Neural progenitor cell (in vitro differentiated cells): ENCODE measurements around the gene LSM3. TPM values are rescaled to one million over a fixed set of nuclear protein-coding genes. Genes with fewer than 3 reads are reported as not detected.

ENCODE experiments used
- DNase-seq: peaks from one replicate; pipeline ENCODE4 v3.0.0-alpha.2; 2016; ENCODE audit warnings: low spot score
- H2AFZ ChIP-seq: fragments of 200-600 bp; sonication (generic); replicated peaks from 2 replicates; pipeline ENCODE4 v1.6.1; 2016; ENCODE audit warnings: antibody characterized with exemption
- H3F3A ChIP-seq: fragments of 200-600 bp; sonication (generic); 2 replicates; pipeline ENCODE4 v1.6.1; 2016; ENCODE audit warnings: antibody characterized with exemption, low read depth
- H3K27ac ChIP-seq: fragments of 200-600 bp; sonication (generic); 2 replicates; pipeline ENCODE4 v1.5.1; 2016; ENCODE audit warnings: mild to moderate bottlenecking
- H3K27me3 ChIP-seq: fragments of 200-600 bp; sonication (generic); 2 replicates; pipeline ENCODE4 v1.6.1; 2016; ENCODE audit warnings: mild to moderate bottlenecking, moderate library complexity
- H3K36me3 ChIP-seq: fragments of 200-600 bp; sonication (generic); 2 replicates; pipeline ENCODE4 v1.5.1; 2016
- H3K4me1 ChIP-seq: fragments of 200-600 bp; sonication (generic); 2 replicates; pipeline ENCODE4 v1.6.1; 2016; ENCODE audit warnings: mixed run types
- H3K4me2 ChIP-seq: fragments of 200-600 bp; sonication (generic); 2 replicates; pipeline ENCODE4 v1.6.1; 2016
- H3K4me3 ChIP-seq: fragments of 200-600 bp; sonication (generic); 2 replicates; pipeline ENCODE4 v1.5.1; 2016
- H3K79me2 ChIP-seq: fragments of 200-600 bp; sonication (generic); 2 replicates; pipeline ENCODE4 v1.6.1; 2016; ENCODE audit warnings: low read depth
- H3K9ac ChIP-seq: fragments of 200-600 bp; sonication (generic); 2 replicates; pipeline ENCODE4 v1.6.1; 2016
- H3K9me3 ChIP-seq: fragments of 200-600 bp; sonication (generic); 2 replicates; pipeline ENCODE4 v1.5.1; 2016; ENCODE audit warnings: low read depth
- H4K20me1 ChIP-seq: fragments of 200-600 bp; sonication (generic); 2 replicates; pipeline ENCODE4 v1.6.1; 2016; ENCODE audit warnings: low read depth
- H3K27ac Mint-ChIP-seq: 3 replicates; pipeline ENCODE4 v1.8.0; 2021; ENCODE audit warnings: mixed read lengths
- H3K27me3 Mint-ChIP-seq: 2 replicates; pipeline ENCODE4 v1.8.0; 2022; ENCODE audit warnings: low read depth, mild to moderate bottlenecking, inconsistent platforms, moderate library complexity, mixed read lengths; ENCODE audit not compliant: insufficient read depth
- H3K36me3 Mint-ChIP-seq: 3 replicates; pipeline ENCODE4 v1.8.0; 2021; ENCODE audit warnings: mixed read lengths
- H3K4me1 Mint-ChIP-seq: 3 replicates; pipeline ENCODE4 v1.8.0; 2021; ENCODE audit warnings: mixed read lengths
- H3K4me3 Mint-ChIP-seq: 3 replicates; pipeline ENCODE4 v1.8.0; 2021; ENCODE audit warnings: mild to moderate bottlenecking, moderate library complexity, mixed read lengths
- H3K9me3 Mint-ChIP-seq: 3 replicates; pipeline ENCODE4 v1.8.0; 2020; ENCODE audit warnings: mixed read lengths
- EZH2 ChIP-seq: fragments of 200-600 bp; sonication (generic); IDR thresholded peaks from 2 replicates; pipeline ENCODE4 v1.6.1; 2017; ENCODE audit warnings: antibody characterized with exemption, mild to moderate bottlenecking, moderate library complexity
- EZH2phosphoT487 ChIP-seq: fragments of 200-600 bp; sonication (generic); IDR thresholded peaks from 2 replicates; pipeline ENCODE4 v1.6.1; 2017; ENCODE audit warnings: antibody characterized with exemption
- total RNA-seq: library from RNA; depleted of rRNA; stranded (reverse); fragments of >200 nt; gene quantifications from 2 replicates; pipeline ENCODE4 v1.2.3, GENCODE V29; 2015; ENCODE audit warnings: low replicate concordance
- TF ChIP-seq, protein P1 (sequence below): fragments of 200-600 bp; sonication (generic); IDR thresholded peaks from 2 replicates; pipeline ENCODE4 v1.5.1; 2017; ENCODE audit warnings: antibody characterized with exemption, mild to moderate bottlenecking

The LSM3 gene
- total RNA-seq, 1 donor from 2014 or later, result 36.2 TPM

DNA sequence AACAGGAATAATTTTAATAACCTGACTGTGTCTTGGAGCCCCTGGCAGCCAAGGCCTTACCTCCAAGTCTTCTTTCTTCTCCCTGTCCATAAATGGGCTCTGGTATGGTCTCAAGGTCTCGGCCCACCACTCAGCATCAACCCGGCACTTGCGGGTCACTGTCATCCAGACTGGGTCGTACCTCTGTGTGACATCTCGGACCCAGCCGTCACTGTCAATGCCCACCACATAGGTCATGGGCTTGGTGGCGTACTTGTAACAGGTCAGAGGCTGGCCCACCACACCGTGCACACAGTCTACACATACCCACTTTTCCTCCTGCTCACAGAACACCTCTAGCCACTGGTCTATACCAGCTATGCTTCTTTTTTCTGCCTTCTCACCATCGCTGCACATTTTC lies 20.7 kb upstream of the LSM3 start:
- Mint-ChIP-seq H3K4me1 (no peaks in the 10 kb centered on the region), H3K27me3 (no peaks in the 10 kb centered on the region), H3K27ac (no peak overlapping the region), H3K4me3 (no peak overlapping the region), H3K9me3 (peaks cover 16% of the 10 kb centered on the region), H3K36me3 (peaks cover 68% of the 10 kb centered on the region)
- peaks cover 7% of the 10 kb centered on the region for H3K79me2 ChIP-seq
- no peaks in the 10 kb centered on the region for H3K4me1 ChIP-seq
- TF ChIP-seq EZH2phosphoT487, result no peak
- TF ChIP-seq, protein P1, sequence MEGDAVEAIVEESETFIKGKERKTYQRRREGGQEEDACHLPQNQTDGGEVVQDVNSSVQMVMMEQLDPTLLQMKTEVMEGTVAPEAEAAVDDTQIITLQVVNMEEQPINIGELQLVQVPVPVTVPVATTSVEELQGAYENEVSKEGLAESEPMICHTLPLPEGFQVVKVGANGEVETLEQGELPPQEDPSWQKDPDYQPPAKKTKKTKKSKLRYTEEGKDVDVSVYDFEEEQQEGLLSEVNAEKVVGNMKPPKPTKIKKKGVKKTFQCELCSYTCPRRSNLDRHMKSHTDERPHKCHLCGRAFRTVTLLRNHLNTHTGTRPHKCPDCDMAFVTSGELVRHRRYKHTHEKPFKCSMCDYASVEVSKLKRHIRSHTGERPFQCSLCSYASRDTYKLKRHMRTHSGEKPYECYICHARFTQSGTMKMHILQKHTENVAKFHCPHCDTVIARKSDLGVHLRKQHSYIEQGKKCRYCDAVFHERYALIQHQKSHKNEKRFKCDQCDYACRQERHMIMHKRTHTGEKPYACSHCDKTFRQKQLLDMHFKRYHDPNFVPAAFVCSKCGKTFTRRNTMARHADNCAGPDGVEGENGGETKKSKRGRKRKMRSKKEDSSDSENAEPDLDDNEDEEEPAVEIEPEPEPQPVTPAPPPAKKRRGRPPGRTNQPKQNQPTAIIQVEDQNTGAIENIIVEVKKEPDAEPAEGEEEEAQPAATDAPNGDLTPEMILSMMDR, result no peak
- H3K9me3 ChIP-seq, result no peaks in the 10 kb centered on the region
- no peak overlapping the region for H3K27ac ChIP-seq
- H3F3A ChIP-seq, result no peaks in the 10 kb centered on the region
- H3K4me3 ChIP-seq, result no peak overlapping the region
- peaks cover 18% of the 10 kb centered on the region for H3K36me3 ChIP-seq
- no peak overlapping the region for H3K9ac ChIP-seq
- no peak overlapping the region for H2AFZ ChIP-seq
- H3K27me3 ChIP-seq, result no peaks in the 10 kb centered on the region
- no peak for DNase-seq
- peaks cover 4% of the 10 kb centered on the region for H4K20me1 ChIP-seq
- H3K4me2 ChIP-seq, result no peak overlapping the region

DNA sequence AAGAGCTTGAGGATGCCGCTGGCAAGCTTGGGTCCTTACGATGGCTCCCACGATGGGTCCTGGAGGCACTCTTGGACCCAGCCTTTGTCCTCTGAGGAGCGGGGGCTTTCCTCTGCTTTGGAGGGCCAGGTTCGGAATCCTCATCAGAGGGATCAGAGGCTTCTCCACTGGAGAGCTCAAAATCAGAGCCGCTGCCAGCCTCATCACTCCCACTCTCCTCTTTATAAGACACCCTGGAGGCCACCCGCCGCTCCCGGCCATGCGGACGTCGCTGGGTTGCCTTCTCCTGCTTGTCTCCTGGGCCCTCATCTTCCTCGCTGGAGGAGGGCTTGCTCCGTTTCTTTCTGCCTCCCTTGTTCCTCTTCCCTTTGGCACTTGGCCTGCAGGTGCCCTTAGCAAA lies 20.2 kb upstream of the LSM3 start:
- peaks cover 22% of the 10 kb centered on the region for H3K36me3 ChIP-seq
- no peak overlapping the region for H3K4me3 ChIP-seq
- Mint-ChIP-seq H3K27ac (no peak overlapping the region), H3K36me3 (peaks cover 71% of the 10 kb centered on the region), H3K4me3 (no peak overlapping the region), H3K4me1 (no peaks in the 10 kb centered on the region), H3K9me3 (peaks cover 16% of the 10 kb centered on the region), H3K27me3 (no peaks in the 10 kb centered on the region)
- TF ChIP-seq EZH2 (no peak), EZH2phosphoT487 (no peak)
- TF ChIP-seq, protein P1, result no peak
- H3K4me1 ChIP-seq, result no peaks in the 10 kb centered on the region
- H3K9me3 ChIP-seq, result no peaks in the 10 kb centered on the region
- H3K79me2 ChIP-seq, result peaks cover 7% of the 10 kb centered on the region
- no peaks in the 10 kb centered on the region for H3K27me3 ChIP-seq
- H3K27ac ChIP-seq, result no peak overlapping the region
- H3K4me2 ChIP-seq, result no peak overlapping the region
- H2AFZ ChIP-seq, result no peak overlapping the region
- H3K9ac ChIP-seq, result no peak overlapping the region
- H4K20me1 ChIP-seq, result peaks cover 4% of the 10 kb centered on the region
- no peaks in the 10 kb centered on the region for H3F3A ChIP-seq
- no peak for DNase-seq

DNA sequence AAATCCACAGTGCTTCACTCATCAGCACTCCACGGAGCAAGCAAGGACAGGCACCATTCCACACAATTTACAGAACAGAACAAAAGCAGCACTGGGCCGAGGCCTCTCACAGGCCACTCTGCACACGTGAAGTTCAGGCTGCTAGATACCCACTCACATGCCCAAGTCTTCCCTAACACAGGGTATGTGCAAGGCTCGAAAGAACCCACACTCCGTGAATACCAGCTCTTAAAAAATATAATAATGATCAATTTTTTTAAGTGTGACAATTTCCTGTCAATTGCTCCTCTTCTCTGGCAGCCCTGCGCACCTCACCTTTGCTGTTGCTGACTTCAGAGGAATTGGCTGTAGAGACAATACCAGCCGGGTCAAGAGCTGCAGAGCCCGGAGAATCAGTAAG lies 19.2 kb upstream of the LSM3 start:
- Mint-ChIP-seq H3K27me3 (no peaks in the 10 kb centered on the region), H3K27ac (no peak overlapping the region)
- TF ChIP-seq, protein P1, result no peak
- TF ChIP-seq EZH2, result no peak
- TF ChIP-seq EZH2phosphoT487, result no peak

More for the DNA sequence above, 19.2 kb upstream of the LSM3 start:
- H3K4me1 ChIP-seq, result no peaks in the 10 kb centered on the region
- no peaks in the 10 kb centered on the region for H3K4me1 Mint-ChIP-seq
- DNase-seq, result no peak
- no peak overlapping the region for H3K4me2 ChIP-seq
- H2AFZ ChIP-seq, result no peak overlapping the region
- no peaks in the 10 kb centered on the region for H3F3A ChIP-seq
- no peaks in the 10 kb centered on the region for H3K27me3 ChIP-seq
- H3K9ac ChIP-seq, result no peak overlapping the region
- H3K36me3 ChIP-seq, result peaks cover 24% of the 10 kb centered on the region
- no peak overlapping the region for H3K4me3 Mint-ChIP-seq
- H3K79me2 ChIP-seq, result peaks cover 7% of the 10 kb centered on the region
- peaks cover 73% of the 10 kb centered on the region for H3K36me3 Mint-ChIP-seq
- no peaks in the 10 kb centered on the region for H3K9me3 ChIP-seq
- H3K27ac ChIP-seq, result no peak overlapping the region
- H4K20me1 ChIP-seq, result no peaks in the 10 kb centered on the region
- no peak overlapping the region for H3K4me3 ChIP-seq
- H3K9me3 Mint-ChIP-seq, result peaks cover 16% of the 10 kb centered on the region
